ENCODE measurements around the gene SPTBN4.

DNA sequence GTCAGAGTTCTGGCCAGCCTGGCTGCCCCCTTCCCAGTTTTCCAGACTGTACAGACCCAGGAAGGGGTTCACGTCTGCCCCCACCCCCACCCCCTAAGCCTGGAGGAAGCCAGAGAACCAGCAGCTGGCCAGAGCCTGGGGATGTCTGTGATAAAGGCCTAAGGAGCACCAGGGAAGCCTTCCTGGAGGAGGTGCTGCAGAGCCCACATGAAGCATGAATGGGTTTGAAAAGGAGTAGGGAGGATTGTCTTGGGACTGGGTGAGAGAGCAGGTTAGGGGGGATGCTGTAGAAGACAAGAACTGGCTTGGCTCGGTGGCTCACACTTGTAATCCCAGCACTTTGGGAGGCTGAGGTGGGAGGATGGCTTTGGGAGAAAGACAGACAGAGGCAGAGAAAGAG lies 115.7 kb downstream of the SPTBN4 start:
- no peak for TF ChIP-seq POLR2A (IDR thresholded peaks at IDR 0.05)
- TF ChIP-seq, protein P1, sequence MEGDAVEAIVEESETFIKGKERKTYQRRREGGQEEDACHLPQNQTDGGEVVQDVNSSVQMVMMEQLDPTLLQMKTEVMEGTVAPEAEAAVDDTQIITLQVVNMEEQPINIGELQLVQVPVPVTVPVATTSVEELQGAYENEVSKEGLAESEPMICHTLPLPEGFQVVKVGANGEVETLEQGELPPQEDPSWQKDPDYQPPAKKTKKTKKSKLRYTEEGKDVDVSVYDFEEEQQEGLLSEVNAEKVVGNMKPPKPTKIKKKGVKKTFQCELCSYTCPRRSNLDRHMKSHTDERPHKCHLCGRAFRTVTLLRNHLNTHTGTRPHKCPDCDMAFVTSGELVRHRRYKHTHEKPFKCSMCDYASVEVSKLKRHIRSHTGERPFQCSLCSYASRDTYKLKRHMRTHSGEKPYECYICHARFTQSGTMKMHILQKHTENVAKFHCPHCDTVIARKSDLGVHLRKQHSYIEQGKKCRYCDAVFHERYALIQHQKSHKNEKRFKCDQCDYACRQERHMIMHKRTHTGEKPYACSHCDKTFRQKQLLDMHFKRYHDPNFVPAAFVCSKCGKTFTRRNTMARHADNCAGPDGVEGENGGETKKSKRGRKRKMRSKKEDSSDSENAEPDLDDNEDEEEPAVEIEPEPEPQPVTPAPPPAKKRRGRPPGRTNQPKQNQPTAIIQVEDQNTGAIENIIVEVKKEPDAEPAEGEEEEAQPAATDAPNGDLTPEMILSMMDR (IDR thresholded peaks at IDR 0.05) = no peak
- TF ChIP-seq POLR2AphosphoS5 (IDR thresholded peaks at IDR 0.05) = no peak
